ENCODE results near the gene DRC3.

- no peak for TF ChIP-seq POLR2A (IDR thresholded peaks at IDR 0.05)
- TF ChIP-seq CTCF (IDR thresholded peaks at IDR 0.05), result no peak
- no peak for TF ChIP-seq EP300 (IDR thresholded peaks at IDR 0.05)
Measured at GRCh38 chr17:18041776-18042175, 69.1 kb downstream of the DRC3 start.
